Measurements from ENCODE around the gene GPBP1L1.

Gene GPBP1L1

GRCh38 chr1:45654540-45655280, 31.6 kb downstream of the GPBP1L1 start:
- peaks cover 56 to 98% of the 10 kb centered on the region in 2 experiments for H3K36me3 ChIP-seq (ENCODE audit: control insufficient read depth in 2 of 2, insufficient read depth in 1 of 2, low read length in 2 of 2)
- H3K27ac ChIP-seq (ENCODE audit: extremely low read depth, low read depth, low read length), result no peak overlapping the region
- no peaks in the 10 kb centered on the region for H3K9me3 ChIP-seq (ENCODE audit: control insufficient read depth, insufficient read depth, low read depth, low read length)
- CTCF ChIA-PET, result interaction anchor here (0.6 to 1.8 kb wide), 3 partner anchors 10 to 188 kb away, joined by 5 to 7 read pairs (median 7); no protein-coding TSS in a partner anchor
- no peak overlapping the region for H3K4me3 ChIP-seq (ENCODE audit: low read depth, low read length)
- no peaks in the 10 kb centered on the region for H3K4me1 ChIP-seq (ENCODE audit: control insufficient read depth, insufficient read depth, low read length)
- POLR2A ChIA-PET, result no interaction called here
- TF ChIP-seq ZNF707 (tag by site-specific recombination; IDR thresholded peaks at IDR 0.05) (no peak), ZSCAN30 (tag by site-specific recombination; IDR thresholded peaks at IDR 0.05) (no peak), ATF2 (tag by site-specific recombination; IDR thresholded peaks at IDR 0.05; ENCODE audit: low read depth) (no peak), ZNF184 (tag by site-specific recombination; IDR thresholded peaks at IDR 0.05) (no peak), ZNF157 (tag by site-specific recombination; IDR thresholded peaks at IDR 0.05) (no peak), ZNF280D (tag by site-specific recombination; IDR thresholded peaks at IDR 0.05) (no peak), ZNF777 (tag by site-specific recombination; IDR thresholded peaks at IDR 0.05; ENCODE audit: borderline replicate concordance) (no peak), ZNF610 (tag by site-specific recombination; IDR thresholded peaks at IDR 0.05; ENCODE audit: borderline replicate concordance) (no peak), ZNF37A (tag by site-specific recombination; IDR thresholded peaks at IDR 0.05) (no peak), ZNF324 (tag by site-specific recombination; IDR thresholded peaks at IDR 0.05) (no peak), ZNF558 (tag by site-specific recombination; IDR thresholded peaks at IDR 0.05) (no peak), GLI4 (tag by site-specific recombination; IDR thresholded peaks at IDR 0.05) (no peak), ZNF76 (tag by site-specific recombination; IDR thresholded peaks at IDR 0.05; ENCODE audit: borderline replicate concordance, low read depth) (no peak), PATZ1 (tag by site-specific recombination; IDR thresholded peaks at IDR 0.05) (no peak), KLF9 (tag by site-specific recombination; IDR thresholded peaks at IDR 0.05; ENCODE audit: low read depth) (no peak), ZNF362 (tag by site-specific recombination; IDR thresholded peaks at IDR 0.05) (no peak)

Measured in HEK293 (cell line).